GM19395 (cell line): ENCODE results near the gene BNC2.

ENCODE experiments used
- ATAC-seq: cut with Tn5 transposase; IDR thresholded peaks from one replicate; pipeline ENCODE4 v1.9.1; 2021; ENCODE audit warnings: mild to moderate bottlenecking, moderate library complexity; ENCODE audit not compliant: unreplicated experiment

The BNC2 gene

GRCh38 chr9:16640649-16641048 is 229.8 kb downstream of the BNC2 start:
- no peak for ATAC-seq

GRCh38 chr9:16639644-16640043 is 230.8 kb downstream of the BNC2 start:
- no peak for ATAC-seq

GRCh38 chr9:16637911-16638310 is 232.6 kb downstream of the BNC2 start:
- ATAC-seq, result no peak

- no peak for ATAC-seq
These were observed 233.3 kb downstream of the BNC2 start for GRCh38 chr9:16637218-16637617.

GRCh38 chr9:16633794-16634193 is 236.7 kb downstream of the BNC2 start:
- ATAC-seq, result no peak

- no peak for ATAC-seq
These were observed 242.1 kb downstream of the BNC2 start for GRCh38 chr9:16628413-16628812.

- ATAC-seq, result no peak
These were observed 242.5 kb downstream of the BNC2 start for GRCh38 chr9:16627967-16628366.

GRCh38 chr9:16627521-16627920 is 242.9 kb downstream of the BNC2 start:
- no peak for ATAC-seq

GRCh38 chr9:16626577-16627130 is 243.8 kb downstream of the BNC2 start:
- ATAC-seq, result no peak

- no peak for ATAC-seq
These were observed 244.7 kb downstream of the BNC2 start for GRCh38 chr9:16625811-16626210.

GRCh38 chr9:16625161-16625631 is 245.3 kb downstream of the BNC2 start:
- no peak for ATAC-seq

- no peak for ATAC-seq
These were observed 245.7 kb downstream of the BNC2 start for GRCh38 chr9:16624744-16625117.

- no peak for ATAC-seq
These were observed 246.3 kb downstream of the BNC2 start for GRCh38 chr9:16623989-16624743.

- ATAC-seq, result no peak
These were observed 247.9 kb downstream of the BNC2 start for GRCh38 chr9:16622541-16622940.

- ATAC-seq, result no peak
These were observed 250.5 kb downstream of the BNC2 start for GRCh38 chr9:16619914-16620520.

GRCh38 chr9:16619402-16619801 is 251.1 kb downstream of the BNC2 start:
- no peak for ATAC-seq

- no peak for ATAC-seq
These were observed 251.9 kb downstream of the BNC2 start for GRCh38 chr9:16618524-16618923.

- ATAC-seq, result no peak
These were observed 253.8 kb downstream of the BNC2 start for GRCh38 chr9:16616686-16617085.

- no peak for ATAC-seq
These were observed 255.0 kb downstream of the BNC2 start for GRCh38 chr9:16615451-16615850.

GRCh38 chr9:16613605-16614004 is 256.9 kb downstream of the BNC2 start:
- ATAC-seq, result no peak

- no peak for ATAC-seq
These were observed 257.4 kb downstream of the BNC2 start for GRCh38 chr9:16613051-16613450.

- no peak for ATAC-seq
These were observed 257.8 kb downstream of the BNC2 start for GRCh38 chr9:16612627-16613026.
